H9 (cell line): ENCODE measurements around the gene DCAF8. TPM values are rescaled to one million over a fixed set of nuclear protein-coding genes. Genes with fewer than 3 reads are reported as not detected.

Experiments
- DNase-seq: peaks from one replicate; pipeline ENCODE4 v3.0.0-alpha.2; 2017
- H2AFZ ChIP-seq: one replicate; pipeline ENCODE4 v1.6.1; 2013; ENCODE audit warnings: mild to moderate bottlenecking, low read length, control low read depth, moderate library complexity
- H2AK5ac ChIP-seq: 2 replicates; pipeline ENCODE4 v1.6.1; 2013; ENCODE audit warnings: low read length, control low read depth, mixed read lengths; ENCODE audit not compliant: insufficient read length
- H2BK120ac ChIP-seq: one replicate; pipeline ENCODE4 v1.6.1; 2013; ENCODE audit warnings: low read depth, mild to moderate bottlenecking, low read length, control low read depth, inconsistent platforms; ENCODE audit not compliant: poor library complexity, severe bottlenecking
- H2BK12ac ChIP-seq: 2 replicates; pipeline ENCODE4 v1.6.1; 2013; ENCODE audit warnings: low read length, control low read depth, mixed read lengths, low read depth; ENCODE audit not compliant: insufficient read length
- H2BK15ac ChIP-seq: 2 replicates; pipeline ENCODE4 v1.6.1; 2013; ENCODE audit warnings: low read depth, low read length, control low read depth
- H2BK20ac ChIP-seq: one replicate; pipeline ENCODE4 v1.6.1; 2013; ENCODE audit warnings: low read depth, mild to moderate bottlenecking, low read length, control low read depth, inconsistent platforms; ENCODE audit not compliant: poor library complexity, severe bottlenecking
- H2BK5ac ChIP-seq: 2 replicates; pipeline ENCODE4 v1.6.1; 2013; ENCODE audit warnings: low read length, control low read depth, mixed read lengths; ENCODE audit not compliant: insufficient read length
- H3K14ac ChIP-seq: 2 replicates; pipeline ENCODE4 v1.6.1; 2013; ENCODE audit warnings: low read length, control low read depth; ENCODE audit not compliant: insufficient read depth
- H3K18ac ChIP-seq: 2 replicates; pipeline ENCODE4 v1.6.1; 2013; ENCODE audit warnings: low read depth, mild to moderate bottlenecking, mixed read lengths, low read length, control low read depth; ENCODE audit not compliant: insufficient read length
- H3K23ac ChIP-seq: 2 replicates; pipeline ENCODE4 v1.6.1; 2013; ENCODE audit warnings: low read length, control low read depth, mixed read lengths, low read depth; ENCODE audit not compliant: insufficient read length
- H3K23me2 ChIP-seq: 2 replicates; pipeline ENCODE4 v1.6.1; 2013; ENCODE audit warnings: low read depth, mild to moderate bottlenecking, mixed read lengths, low read length, control low read depth; ENCODE audit not compliant: insufficient read length, poor library complexity, severe bottlenecking
- H3K27ac ChIP-seq: 2 replicates; pipeline ENCODE4 v1.5.1; 2013; ENCODE audit warnings: low read length, control low read depth, mixed read lengths, low read depth; ENCODE audit not compliant: insufficient read length
- H3K27me3 ChIP-seq: 2 replicates; pipeline ENCODE4 v1.6.1; 2013; ENCODE audit warnings: low read length, control low read depth, inconsistent platforms; ENCODE audit not compliant: insufficient read depth
- H3K4ac ChIP-seq: 2 replicates; pipeline ENCODE4 v1.6.1; 2013; ENCODE audit warnings: low read depth, mild to moderate bottlenecking, control low read depth, inconsistent platforms, low read length, moderate library complexity
- H3K4me1 ChIP-seq: 2 replicates; pipeline ENCODE4 v1.6.1; 2013; ENCODE audit warnings: low read length, control low read depth, inconsistent platforms; ENCODE audit not compliant: insufficient read depth
- H3K4me2 ChIP-seq: 2 replicates; pipeline ENCODE4 v1.6.1; 2013; ENCODE audit warnings: low read length, control low read depth, mixed read lengths; ENCODE audit not compliant: insufficient read length, insufficient read depth
- H3K56ac ChIP-seq: 2 replicates; pipeline ENCODE4 v1.6.1; 2013; ENCODE audit warnings: low read depth, mild to moderate bottlenecking, mixed read lengths, low read length, control low read depth; ENCODE audit not compliant: insufficient read length
- H3K79me1 ChIP-seq: 2 replicates; pipeline ENCODE4 v1.6.1; 2013; ENCODE audit warnings: low read depth, mild to moderate bottlenecking, moderate library complexity, low read length, control low read depth, inconsistent platforms; ENCODE audit not compliant: insufficient read depth, poor library complexity, severe bottlenecking
- H3K79me2 ChIP-seq: 2 replicates; pipeline ENCODE4 v1.6.1; 2013; ENCODE audit warnings: low read length, control low read depth, inconsistent platforms; ENCODE audit not compliant: insufficient read depth
- H3K9ac ChIP-seq: 2 replicates; pipeline ENCODE4 v1.6.1; 2013; ENCODE audit warnings: low read length, control low read depth, mixed read lengths; ENCODE audit not compliant: insufficient read length; ENCODE audit errors: extremely low read depth
- H3K9me3 ChIP-seq: one replicate; pipeline ENCODE4 v1.6.1; 2013; ENCODE audit warnings: low read depth, low read length, inconsistent platforms; ENCODE audit not compliant: control insufficient read depth
- H3T11ph ChIP-seq: one replicate; pipeline ENCODE4 v1.6.1; 2013; ENCODE audit warnings: mild to moderate bottlenecking, low read length, control low read depth, inconsistent platforms
- H4K20me1 ChIP-seq: one replicate; pipeline ENCODE4 v1.6.1; 2013; ENCODE audit not compliant: control insufficient read depth, insufficient read length, insufficient read depth
- H4K5ac ChIP-seq: 2 replicates; pipeline ENCODE4 v1.6.1; 2013; ENCODE audit warnings: low read depth, mild to moderate bottlenecking, mixed read lengths, low read length, control low read depth; ENCODE audit not compliant: insufficient read length
- H4K8ac ChIP-seq: replicated peaks from 2 replicates; pipeline ENCODE4 v1.6.1; 2013; ENCODE audit warnings: low read length, control low read depth, mixed read lengths, low read depth; ENCODE audit not compliant: insufficient read length
- H4K91ac ChIP-seq: 2 replicates; pipeline ENCODE4 v1.6.1; 2013; ENCODE audit warnings: low read depth, mild to moderate bottlenecking, moderate library complexity, mixed read lengths, low read length, control low read depth; ENCODE audit not compliant: insufficient read length
- H3K27ac Mint-ChIP-seq, 3 experiments: 2 replicates in 2 of 3; 3 replicates in 1 of 3; pipeline ENCODE4 v1.8.0; 2020 to 2021; ENCODE audit warnings: mixed read lengths in 3 of 3, mild to moderate bottlenecking in 1 of 3, moderate library complexity in 1 of 3
- H3K27me3 Mint-ChIP-seq: 2 replicates; pipeline ENCODE4 v1.8.0; 2021; ENCODE audit warnings: low read depth, mild to moderate bottlenecking, moderate library complexity, mixed read lengths
- H3K36me3 Mint-ChIP-seq, 3 experiments: 2 replicates in 2 of 3; 3 replicates in 1 of 3; pipeline ENCODE4 v1.8.0; 2020 to 2021; ENCODE audit warnings: low read depth in 3 of 3, mixed read lengths in 3 of 3; ENCODE audit not compliant: insufficient read depth in 1 of 3
- H3K4me1 Mint-ChIP-seq, 2 experiments: 2 replicates each; pipeline ENCODE4 v1.8.0; 2020; ENCODE audit warnings: mixed read lengths in 2 of 2
- H3K4me3 Mint-ChIP-seq, 2 experiments: 2 replicates in 1 of 2; 3 replicates in 1 of 2; pipeline ENCODE4 v1.8.0; 2020 to 2021; ENCODE audit warnings: mild to moderate bottlenecking in 2 of 2, mixed read lengths in 2 of 2, moderate library complexity in 1 of 2
- H3K9me3 Mint-ChIP-seq, 2 experiments: 2 replicates in 1 of 2; 3 replicates in 1 of 2; pipeline ENCODE4 v1.8.0; 2020; ENCODE audit warnings: mild to moderate bottlenecking in 2 of 2, mixed read lengths in 2 of 2, moderate library complexity in 1 of 2
- WGBS: extraction: QIAGEN DNeasy Blood & Tissue Kit; methylation state at CpG from one replicate; pipeline ENCODE4 v1.1.7; 2013; ENCODE audit warnings: missing lambda C conversion rate, low lambda C conversion rate, mixed read lengths; ENCODE audit not compliant: insufficient read length; ENCODE audit errors: extremely low coverage; 5-methylcytosine and 5-hydroxymethylcytosine counted together
- total RNA-seq: library from RNA; stranded (reverse); gene quantifications from 2 replicates; pipeline ENCODE4 v1.2.1, GENCODE V29; 2021
- TF ChIP-seq, protein P1 (sequence below): fragments of 200-600 bp; sonication (generic); conservative IDR thresholded peaks from 3 replicates; pipeline ENCODE4 v1.8.0; 2021; ENCODE audit warnings: antibody characterized with exemption, mild to moderate bottlenecking

Gene DCAF8
- total RNA-seq, 1 experiment from 2014 or later = 106 TPM

DNA sequence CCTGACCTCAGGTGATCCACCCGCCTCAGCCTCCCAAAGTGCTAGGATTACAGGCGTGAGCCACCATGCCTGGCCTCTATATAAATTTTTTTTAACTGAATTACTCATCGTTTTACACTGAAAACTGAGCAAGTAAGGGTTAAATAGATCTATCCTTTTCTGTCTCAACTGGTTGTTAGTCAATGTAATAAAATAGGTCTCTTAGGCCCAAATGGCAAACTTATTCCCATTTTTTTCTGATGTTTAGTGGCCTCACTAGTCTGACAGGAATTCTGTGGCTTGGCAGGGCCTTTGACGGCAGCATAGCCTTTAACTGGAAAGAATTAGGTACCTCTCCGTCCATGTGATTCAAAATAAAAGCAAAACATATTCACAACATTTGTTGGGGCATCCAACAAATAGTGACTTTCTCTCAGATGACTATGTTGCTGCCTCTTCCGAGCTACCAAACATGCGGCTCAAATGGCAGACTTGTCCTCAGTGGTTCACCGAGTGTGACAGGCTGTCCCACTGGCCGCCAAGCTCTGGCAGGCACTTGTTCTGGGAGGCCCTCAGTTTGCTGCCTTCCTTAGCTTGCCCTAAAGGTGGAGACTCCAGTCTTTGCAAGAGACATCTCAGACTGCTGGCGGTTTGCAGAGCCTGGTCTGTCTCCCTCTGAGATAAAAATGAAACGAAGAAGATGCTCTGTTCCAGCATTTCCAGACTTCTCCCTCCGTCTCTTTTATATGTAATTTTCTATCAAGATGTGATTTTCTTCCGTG is 93.6 kb downstream of the DCAF8 start:
- TF ChIP-seq, protein P1, sequence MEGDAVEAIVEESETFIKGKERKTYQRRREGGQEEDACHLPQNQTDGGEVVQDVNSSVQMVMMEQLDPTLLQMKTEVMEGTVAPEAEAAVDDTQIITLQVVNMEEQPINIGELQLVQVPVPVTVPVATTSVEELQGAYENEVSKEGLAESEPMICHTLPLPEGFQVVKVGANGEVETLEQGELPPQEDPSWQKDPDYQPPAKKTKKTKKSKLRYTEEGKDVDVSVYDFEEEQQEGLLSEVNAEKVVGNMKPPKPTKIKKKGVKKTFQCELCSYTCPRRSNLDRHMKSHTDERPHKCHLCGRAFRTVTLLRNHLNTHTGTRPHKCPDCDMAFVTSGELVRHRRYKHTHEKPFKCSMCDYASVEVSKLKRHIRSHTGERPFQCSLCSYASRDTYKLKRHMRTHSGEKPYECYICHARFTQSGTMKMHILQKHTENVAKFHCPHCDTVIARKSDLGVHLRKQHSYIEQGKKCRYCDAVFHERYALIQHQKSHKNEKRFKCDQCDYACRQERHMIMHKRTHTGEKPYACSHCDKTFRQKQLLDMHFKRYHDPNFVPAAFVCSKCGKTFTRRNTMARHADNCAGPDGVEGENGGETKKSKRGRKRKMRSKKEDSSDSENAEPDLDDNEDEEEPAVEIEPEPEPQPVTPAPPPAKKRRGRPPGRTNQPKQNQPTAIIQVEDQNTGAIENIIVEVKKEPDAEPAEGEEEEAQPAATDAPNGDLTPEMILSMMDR = peak; percentile 53; the same call in 2 of the 3 replicates
- Histone ChIP-seq H3K79me1 (no peaks in the 10 kb centered on the region), H3K18ac (no peak overlapping the region), H2BK12ac (no peak overlapping the region), H4K5ac (no peak overlapping the region), H3K56ac (no peak overlapping the region), H3K4ac (no peak overlapping the region), H3K14ac (no peak overlapping the region), H3K4me2 (peak overlapping the region; percentile 57), H2BK15ac (no peak overlapping the region), H3K9me3 (no peaks in the 10 kb centered on the region), H3K4me1 (peaks cover 26% of the 10 kb centered on the region), H4K91ac (no peak overlapping the region), H2AK5ac (no peak overlapping the region), H2AFZ (no peak overlapping the region), H3K27ac (peak overlapping the region; percentile 80), H2BK20ac (no peak overlapping the region), H4K8ac (no peak overlapping the region), H2BK120ac (no peak overlapping the region), H2BK5ac (no peak overlapping the region), H4K20me1 (no peaks in the 10 kb centered on the region), H3K23ac (no peak overlapping the region), H3K23me2 (no peaks in the 10 kb centered on the region), H3K27me3 (no peaks in the 10 kb centered on the region), H3K79me2 (no peaks in the 10 kb centered on the region), H3T11ph (no peak overlapping the region), H3K9ac (no peak overlapping the region)
- Mint-ChIP-seq H3K4me3 (peak overlapping the region; percentile 37 to 52), H3K27ac (peak overlapping the region; percentile 69 to 98 (median 94)), H3K4me1 (peaks cover 53 to 60% of the 10 kb centered on the region in 2 experiments), H3K36me3 (peaks cover 0 to 3% (median 0%) of the 10 kb centered on the region in 3 experiments; a peak in 1 of 7 replicates), H3K9me3 (no peaks in the 10 kb centered on the region; a peak in 1 of 5 replicates), H3K27me3 (peaks cover 62% of the 10 kb centered on the region)
- DNase-seq = peak; percentile 86
- WGBS = no CpG with 5 or more reads among the region's 13 CpGs
